Ovary (tissue), 3 donors: Measurements from ENCODE around the gene MCCC1.

Source experiments
- CTCF ChIP-seq, 3 donors: fragments of 450-650 bp in 2 of 3; fragments of 200-600 bp in 1 of 3; IDR thresholded peaks; one replicate each; pipeline versions ENCODE4 v1.5.1 to v1.8.0; 2016 to 2022; ENCODE audit warnings: antibody characterized with exemption in 3 of 3, mild to moderate bottlenecking in 1 of 3
- EP300 ChIP-seq: sonication (generic); formaldehyde crosslinking; IDR thresholded peaks from one replicate; pipeline ENCODE4 v1.6.1; 2017; ENCODE audit warnings: antibody characterized with exemption
- donor health status: DM: no; HTN: no; CAD: no.

- no peak for TF ChIP-seq CTCF (IDR thresholded peaks at IDR 0.05)
- no peak for TF ChIP-seq EP300
Observed at GRCh38 chr3:183131186-183131725, 32.0 kb upstream of the MCCC1 start.
